ENCODE measurements around the gene IFNB1. TPM values are rescaled to one million over a fixed set of nuclear protein-coding genes. Genes with fewer than 3 reads are reported as not detected.

Gene IFNB1
- total RNA-seq, 1 experiment from 2014 or later, result not detected

- no peaks in the 10 kb centered on the region for H3K27me3 ChIP-seq (ENCODE audit: insufficient read depth, low read length)
- ChIA-PET POLR2A (no interaction called here), RAD21 (ENCODE audit: low non-redundant PET in 1 of 2, low total read pairs in 2 of 2, uncharacterized antibody in 2 of 2, unreplicated experiment in 2 of 2) (no interaction called here), CTCF (no interaction called here)
- no peak within 1 kb of the TSS for H2AFZ ChIP-seq (ENCODE audit: low read depth, low read length, poor library complexity, severe bottlenecking)
- TF ChIP-seq CBX3 (IDR thresholded peaks at IDR 0.05; ENCODE audit: low read depth) (no peak), YY1 (IDR thresholded peaks at IDR 0.05; ENCODE audit: extremely low read depth, insufficient replicate concordance, low read depth, low read length) (no peak), ELF1 (IDR thresholded peaks at IDR 0.05; ENCODE audit: borderline replicate concordance, low read depth) (no peak), SRF (IDR thresholded peaks at IDR 0.05; ENCODE audit: low read depth) (no peak), SIN3A (IDR thresholded peaks at IDR 0.05; ENCODE audit: low read depth) (no peak), POLR2A (IDR thresholded peaks at IDR 0.05; ENCODE audit: borderline replicate concordance, extremely low read depth, insufficient read depth, insufficient read length) (no peak), ZBTB33 (IDR thresholded peaks at IDR 0.05; ENCODE audit: extremely low read depth, insufficient replicate concordance, low read length) (no peak), CTCF (IDR thresholded peaks at IDR 0.05 in 2 of 3, conservative IDR thresholded peaks at IDR 0.05 in 1 of 3; ENCODE audit: borderline replicate concordance in 1 of 3, insufficient read depth in 1 of 3, low read depth in 2 of 3, low read length in 2 of 3) (no peak), RAD21 (IDR thresholded peaks at IDR 0.05; ENCODE audit: low read depth) (no peak)
- no peaks in the 10 kb centered on the region for H3K9me2 ChIP-seq (ENCODE audit: insufficient read depth)
- H3K4me1 ChIP-seq (ENCODE audit: control insufficient read depth in 1 of 2, insufficient read depth in 2 of 2, low read length in 2 of 2), result no peaks in the 10 kb centered on the region
- H3K4me3 ChIP-seq (replicated peaks in 1 of 2; ENCODE audit: low read depth in 1 of 2, low read length in 2 of 2), result no peak within 1 kb of the TSS
- H3K79me2 ChIP-seq (ENCODE audit: insufficient read depth, low read length), result no peaks in the 10 kb centered on the region
- no peak within 1 kb of the TSS for H3K9ac ChIP-seq (ENCODE audit: low read length)
- no peak within 1 kb of the TSS for H3K27ac ChIP-seq (ENCODE audit: low read depth, low read length)
- ATAC-seq, result no peak
- H3K36me3 ChIP-seq (ENCODE audit: control insufficient read depth in 1 of 2, insufficient read depth in 2 of 2, low read length in 2 of 2), result no peaks in the 10 kb centered on the region
- no peaks in the 10 kb centered on the region for H4K20me1 ChIP-seq (ENCODE audit: insufficient read depth)
- H3K4me2 ChIP-seq (ENCODE audit: low read length), result no peak within 1 kb of the TSS
- no TSS peak for BruUV-seq (replicated peaks)
- no peaks in the 10 kb centered on the region for H3K9me3 ChIP-seq (ENCODE audit: control insufficient read depth in 1 of 2, insufficient read depth in 1 of 2, low read depth in 1 of 2, low read length in 2 of 2)
- intact Hi-C loops (cut with micrococcal nuclease), result no loop called here
- no peak for DNase-seq (ENCODE audit: low read depth, low spot score)
These were observed 46.5 kb downstream of the IFNB1 start, which contains the start of gene HACD4 for GRCh38 chr9:21031091-21031807. TSS of gene HACD4 (minus strand) at chr9:21031640. CDS start at chr9:21031590, 50 bp downstream.
